GM18511 (cell line): ENCODE data around the gene KCNH8.
A peak's percentile ranks its signal among the peaks of the same experiment; 100 is the strongest.

Experiments
- ATAC-seq: cut with Tn5 transposase; IDR thresholded peaks from one replicate; pipeline ENCODE4 v1.9.1; 2021; ENCODE audit warnings: mild to moderate bottlenecking, moderate library complexity; ENCODE audit not compliant: unreplicated experiment

Gene KCNH8

GRCh38 chr3:19248143-19248542, 99.8 kb downstream of the KCNH8 start:
- no peak for ATAC-seq

- ATAC-seq, result no peak
Measured at GRCh38 chr3:19248767-19249166, 100.5 kb downstream of the KCNH8 start.

GRCh38 chr3:19250959-19251610, 102.8 kb downstream of the KCNH8 start:
- ATAC-seq, result no peak

- no peak for ATAC-seq
Measured at GRCh38 chr3:19254189-19254588, 105.9 kb downstream of the KCNH8 start.

GRCh38 chr3:19254784-19255338, 106.6 kb downstream of the KCNH8 start:
- ATAC-seq, result no peak

- ATAC-seq, result no peak
Measured at GRCh38 chr3:19256313-19256712, 108.0 kb downstream of the KCNH8 start.

GRCh38 chr3:19263606-19264005, 115.3 kb downstream of the KCNH8 start:
- ATAC-seq, result no peak

GRCh38 chr3:19264424-19264823, 116.1 kb downstream of the KCNH8 start:
- ATAC-seq, result no peak

GRCh38 chr3:19267040-19267439, 118.7 kb downstream of the KCNH8 start:
- no peak for ATAC-seq

GRCh38 chr3:19270481-19270880, 122.2 kb downstream of the KCNH8 start:
- no peak for ATAC-seq

GRCh38 chr3:19272296-19272695, 124.0 kb downstream of the KCNH8 start:
- ATAC-seq, result no peak

- no peak for ATAC-seq
Measured at GRCh38 chr3:19273091-19273490, 124.8 kb downstream of the KCNH8 start.

- ATAC-seq, result no peak
Measured at GRCh38 chr3:19274576-19274975, 126.3 kb downstream of the KCNH8 start.

- ATAC-seq, result no peak
Measured at GRCh38 chr3:19284974-19285373, 136.7 kb downstream of the KCNH8 start.

- ATAC-seq, result no peak
Measured at GRCh38 chr3:19293295-19293694, 145.0 kb downstream of the KCNH8 start.

- no peak for ATAC-seq
Measured at GRCh38 chr3:19295208-19295607, 146.9 kb downstream of the KCNH8 start.

GRCh38 chr3:19331931-19332330, 183.6 kb downstream of the KCNH8 start:
- ATAC-seq, result no peak

- no peak for ATAC-seq
Measured at GRCh38 chr3:19334120-19334519, 185.8 kb downstream of the KCNH8 start.

GRCh38 chr3:19338769-19339168, 190.5 kb downstream of the KCNH8 start:
- no peak for ATAC-seq

- ATAC-seq, result no peak
Measured at GRCh38 chr3:19342389-19342788, 194.1 kb downstream of the KCNH8 start.

- no peak for ATAC-seq
Measured at GRCh38 chr3:19346759-19347158, 198.4 kb downstream of the KCNH8 start.

- no peak for ATAC-seq
Measured at GRCh38 chr3:19347671-19348070, 199.4 kb downstream of the KCNH8 start.

- ATAC-seq, result peak; percentile 7
Measured at GRCh38 chr3:19348500-19348899, 200.2 kb downstream of the KCNH8 start.
